GM19351 (cell line): ENCODE measurements around the gene DUOX2.
"Not testable (repeated sequence)": the region's sequence is repeated elsewhere in the genome, so short reads cannot be mapped to it uniquely, and the experiment has no call there.

Experiments
- ATAC-seq: cut with Tn5 transposase; IDR thresholded peaks from one replicate; pipeline ENCODE4 v1.9.1; 2021; ENCODE audit warnings: mild to moderate bottlenecking, moderate library complexity; ENCODE audit not compliant: unreplicated experiment

The DUOX2 gene

DNA sequence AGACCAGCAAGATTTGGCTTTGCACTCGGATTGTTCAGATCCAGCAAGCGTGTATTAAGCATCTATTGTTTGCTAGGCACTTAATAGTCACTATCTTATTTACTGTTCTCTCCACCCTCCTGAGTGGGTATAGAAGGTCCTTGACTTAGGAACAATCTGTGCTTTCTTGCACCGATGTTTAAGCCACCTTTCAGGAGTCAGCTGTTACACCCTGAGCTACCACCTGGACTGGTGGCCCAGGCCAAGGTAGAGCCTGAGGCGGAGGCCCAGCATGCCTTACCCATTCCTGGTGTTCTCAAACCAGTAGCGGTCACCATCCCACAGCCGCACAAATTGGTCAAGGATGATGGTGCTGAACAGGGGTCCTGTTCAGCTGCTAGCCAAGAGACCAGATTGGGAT is 25.8 kb upstream of the DUOX2 start:
- no peak for ATAC-seq

DNA sequence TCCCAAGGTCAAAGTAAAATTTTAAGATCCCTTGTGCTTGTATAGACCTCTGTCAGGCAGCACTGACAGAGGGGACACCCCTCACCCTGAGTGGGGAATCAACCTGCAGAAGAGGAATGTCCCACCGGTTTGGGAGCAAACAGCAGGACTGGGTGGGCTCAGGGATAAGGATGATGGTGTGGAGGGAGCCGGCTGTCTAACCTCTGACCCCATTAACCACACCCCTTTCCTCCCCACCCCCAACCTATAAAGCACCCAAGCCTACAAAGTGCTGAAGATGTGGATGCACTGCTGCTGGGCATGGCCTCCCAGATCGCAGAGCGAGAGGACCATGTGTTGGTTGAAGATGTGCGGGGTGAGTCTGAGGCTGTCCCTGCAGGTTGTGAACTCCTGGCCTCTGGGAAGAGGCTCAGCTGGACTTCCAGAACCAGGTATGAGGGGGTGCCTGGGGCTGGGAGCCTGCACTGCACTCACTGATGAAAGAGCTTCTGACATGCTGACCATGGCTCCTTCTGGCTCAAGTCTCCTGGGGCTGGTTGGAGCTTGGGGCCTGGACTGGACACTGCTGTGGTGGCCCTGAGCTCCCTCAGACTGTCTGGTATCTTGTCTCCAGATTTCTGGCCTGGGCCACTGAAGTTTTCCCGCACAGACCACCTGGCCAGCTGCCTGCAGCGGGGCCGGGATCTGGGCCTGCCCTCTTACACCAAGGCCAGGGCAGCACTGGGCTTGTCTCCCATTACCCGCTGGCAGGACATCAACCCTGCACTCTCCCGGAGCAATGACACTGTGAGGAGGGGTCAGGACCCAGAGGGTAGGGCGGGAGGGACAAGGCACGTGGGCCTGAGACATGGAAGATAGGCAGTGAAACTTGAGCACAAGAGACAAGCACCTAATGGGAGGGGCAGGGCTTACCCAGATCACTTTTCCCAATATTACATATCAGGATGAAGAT is 25.1 kb upstream of the DUOX2 start:
- no peak for ATAC-seq

DNA sequence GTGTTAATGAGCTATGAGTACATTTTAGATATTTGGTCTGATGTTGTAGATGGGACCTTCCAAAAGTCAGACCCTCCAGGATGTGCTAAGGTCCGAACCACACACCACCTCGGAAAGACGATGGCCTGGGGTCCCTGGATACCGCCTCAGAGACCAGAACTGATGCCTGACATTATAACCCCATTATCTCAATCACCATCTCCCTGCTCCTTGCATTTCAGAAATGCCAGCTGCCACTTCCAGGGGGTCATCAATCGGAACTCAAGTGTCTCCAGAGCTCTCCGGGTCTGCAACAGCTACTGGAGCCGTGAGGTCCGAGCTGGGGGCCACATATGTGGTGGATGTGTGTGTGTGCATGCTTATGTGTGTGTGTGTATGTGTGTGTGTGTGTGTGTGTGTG is 23.7 kb upstream of the DUOX2 start:
- ATAC-seq = no peak

DNA sequence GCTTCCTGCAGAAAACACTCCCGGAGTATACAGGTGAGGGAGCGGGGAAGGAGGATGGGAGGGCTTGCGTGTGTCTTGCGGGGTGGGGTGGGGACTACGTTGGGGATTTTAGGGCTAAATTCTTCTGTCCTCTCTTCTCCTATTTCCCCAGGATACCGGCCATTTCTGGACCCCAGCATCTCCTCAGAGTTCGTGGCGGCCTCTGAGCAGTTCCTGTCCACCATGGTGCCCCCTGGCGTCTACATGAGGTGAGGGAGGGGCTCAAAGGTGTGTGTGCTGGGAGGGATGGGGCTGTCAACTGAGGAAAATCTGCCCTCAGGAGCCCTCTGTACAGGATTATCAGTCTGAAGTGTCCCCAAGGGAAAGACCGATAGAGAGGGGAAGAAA is 22.4 kb upstream of the DUOX2 start:
- ATAC-seq = no peak

DNA sequence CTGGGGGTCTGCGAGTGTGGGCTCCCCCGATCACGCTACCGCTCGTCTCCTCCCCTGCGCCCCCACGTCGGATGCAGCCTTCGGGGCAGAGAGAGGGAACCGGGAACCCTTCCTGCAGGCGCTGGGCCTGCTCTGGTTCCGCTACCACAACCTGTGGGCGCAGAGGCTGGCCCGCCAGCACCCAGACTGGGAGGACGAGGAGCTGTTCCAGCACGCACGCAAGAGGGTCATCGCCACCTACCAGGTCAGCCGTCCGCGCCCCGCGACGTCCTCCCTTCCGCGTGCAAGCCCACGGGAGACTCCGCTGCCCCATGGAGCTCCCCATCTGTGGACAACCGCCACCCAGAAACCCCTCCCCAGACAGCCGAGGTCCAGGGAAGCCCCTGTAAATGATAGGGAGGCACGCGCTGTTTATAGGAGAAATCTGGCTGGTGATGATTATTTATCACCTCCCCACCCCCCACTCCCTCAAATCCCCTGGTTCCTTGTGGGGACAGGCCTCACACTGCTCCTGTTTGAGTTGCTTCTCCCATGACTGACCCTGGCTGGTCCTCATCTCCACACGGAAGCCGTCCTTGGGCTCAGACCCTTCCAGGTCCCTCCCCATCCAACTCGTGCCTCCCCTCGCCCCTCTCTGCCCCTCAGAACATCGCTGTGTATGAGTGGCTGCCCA is 21.9 kb upstream of the DUOX2 start:
- not testable (repeated sequence) for ATAC-seq

DNA sequence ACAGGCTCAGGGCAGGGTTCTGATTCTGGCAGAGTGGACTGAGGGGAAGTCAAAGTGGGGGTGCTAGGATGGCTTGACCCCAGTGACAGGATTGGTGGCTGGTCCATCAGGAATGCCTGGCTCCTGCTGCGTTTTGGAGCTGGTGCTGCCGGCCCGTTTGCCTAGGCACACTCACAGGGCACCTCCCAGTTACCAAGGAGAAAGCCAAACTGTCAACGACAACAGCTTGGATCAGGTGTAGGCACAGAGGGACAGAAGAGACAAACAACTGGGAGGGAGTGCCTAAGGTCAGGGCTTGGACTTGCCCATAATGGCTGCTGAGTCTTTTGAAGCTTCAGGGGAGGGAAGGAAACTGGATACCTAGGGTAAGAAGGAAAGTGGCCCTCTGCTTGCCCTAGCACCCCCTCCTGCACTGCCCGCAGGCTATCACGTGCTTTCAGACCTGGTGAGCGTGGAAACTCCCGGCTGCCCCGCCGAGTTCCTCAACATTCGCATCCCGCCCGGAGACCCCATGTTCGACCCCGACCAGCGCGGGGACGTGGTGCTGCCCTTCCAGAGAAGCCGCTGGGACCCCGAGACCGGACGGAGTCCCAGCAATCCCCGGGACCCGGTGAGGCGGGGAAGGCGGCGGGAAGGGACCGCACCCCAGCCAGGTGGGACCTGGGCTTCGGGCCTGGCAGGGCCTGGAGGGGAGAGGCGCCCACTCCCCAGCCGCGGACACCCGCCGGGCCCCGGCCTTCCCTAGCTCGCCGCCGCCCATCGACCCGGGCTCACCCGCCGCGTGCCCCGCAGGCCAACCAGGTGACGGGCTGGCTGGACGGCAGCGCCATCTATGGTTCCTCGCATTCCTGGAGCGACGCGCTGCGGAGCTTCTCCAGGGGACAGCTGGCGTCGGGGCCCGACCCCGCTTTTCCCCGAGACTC is 21.0 kb upstream of the DUOX2 start:
- ATAC-seq = no peak

DNA sequence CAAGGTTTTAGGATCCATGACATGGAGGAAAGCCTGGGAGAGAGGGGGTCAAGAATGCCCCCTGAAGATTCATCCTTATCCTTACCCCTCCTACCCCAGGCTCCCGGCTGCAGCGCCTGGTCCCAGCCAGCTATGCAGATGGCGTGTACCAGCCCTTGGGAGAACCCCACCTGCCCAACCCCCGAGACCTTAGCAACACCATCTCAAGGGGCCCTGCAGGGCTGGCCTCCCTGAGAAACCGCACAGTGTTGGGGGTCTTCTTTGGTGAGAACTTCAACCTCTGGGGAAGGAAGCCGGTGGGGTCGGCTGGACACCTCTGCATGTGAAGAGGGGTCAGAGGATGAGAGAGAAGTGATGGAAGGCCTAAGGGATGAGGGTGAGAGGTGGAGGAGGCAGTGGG is 20.1 kb upstream of the DUOX2 start:
- no peak for ATAC-seq

DNA sequence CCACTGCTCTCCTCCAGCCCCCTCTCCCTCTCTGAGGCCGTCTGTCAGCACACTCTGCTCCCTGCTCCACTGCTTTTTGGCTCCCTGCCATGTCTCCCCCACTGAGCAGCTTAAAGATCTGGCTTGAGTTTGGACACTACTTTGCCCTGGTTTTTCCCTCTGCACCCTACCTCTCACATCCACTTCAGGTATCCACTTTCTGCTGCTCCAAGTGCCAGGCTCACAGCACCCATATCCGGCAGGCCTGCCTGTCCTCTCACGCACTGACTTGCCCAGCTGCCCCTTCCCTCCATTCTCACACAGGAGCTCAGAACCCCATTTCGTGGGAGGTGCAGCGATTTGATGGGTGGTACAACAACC is 19.6 kb upstream of the DUOX2 start:
- no peak for ATAC-seq

DNA sequence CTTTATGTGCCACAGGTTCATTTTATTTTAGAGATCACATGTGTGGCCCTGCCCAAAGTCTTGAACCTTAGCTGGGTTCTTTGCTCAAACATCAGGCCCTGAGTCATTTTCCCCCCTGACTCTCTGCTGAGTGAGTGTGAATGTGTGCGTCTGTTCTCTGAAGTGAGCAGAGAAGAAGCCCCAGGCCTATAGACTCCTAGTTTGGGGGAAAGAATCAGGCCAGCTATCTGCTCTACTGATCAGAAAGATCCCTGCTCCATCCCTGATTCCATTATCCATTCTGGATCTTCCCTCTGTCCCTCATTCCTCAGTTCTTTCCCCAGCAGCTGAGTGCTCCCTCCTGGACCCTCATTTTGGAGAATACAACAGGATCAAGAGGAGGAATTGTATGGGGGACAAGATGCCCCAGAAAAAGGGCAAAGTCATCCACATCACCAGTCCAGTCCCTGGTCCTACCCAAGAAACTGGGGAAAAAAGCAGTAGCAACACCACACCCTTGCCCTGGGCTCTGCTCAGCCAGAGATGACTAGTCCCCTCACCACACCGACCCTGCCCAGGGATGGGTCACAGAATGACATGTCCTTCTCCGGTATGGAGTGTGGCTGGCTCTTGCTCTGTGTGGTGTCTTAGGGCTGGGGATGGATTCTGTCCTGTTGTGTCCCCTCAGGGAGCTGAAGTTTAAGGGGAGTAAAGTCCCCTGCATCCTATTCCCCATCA is 19.0 kb upstream of the DUOX2 start:
- no peak for ATAC-seq

DNA sequence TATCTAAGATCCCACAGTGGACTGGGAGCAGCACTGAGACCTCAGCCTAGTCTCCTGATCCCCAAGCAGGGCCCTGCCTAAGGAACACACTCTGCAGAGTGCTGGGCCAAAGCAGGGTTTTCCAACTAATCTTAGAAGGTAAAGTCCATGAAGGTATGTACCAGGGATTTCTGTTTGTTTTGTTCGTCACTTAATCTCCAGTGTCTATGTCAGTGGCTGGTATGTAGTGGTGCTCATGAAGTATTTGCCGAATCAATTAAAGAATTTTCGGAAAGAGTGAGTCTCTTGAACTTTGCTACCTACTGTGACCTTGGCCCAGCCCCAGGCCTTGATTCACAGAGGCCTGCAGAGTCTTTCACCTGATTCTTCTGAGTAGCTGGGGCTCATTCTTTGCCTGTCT is 17.5 kb upstream of the DUOX2 start:
- no peak for ATAC-seq

DNA sequence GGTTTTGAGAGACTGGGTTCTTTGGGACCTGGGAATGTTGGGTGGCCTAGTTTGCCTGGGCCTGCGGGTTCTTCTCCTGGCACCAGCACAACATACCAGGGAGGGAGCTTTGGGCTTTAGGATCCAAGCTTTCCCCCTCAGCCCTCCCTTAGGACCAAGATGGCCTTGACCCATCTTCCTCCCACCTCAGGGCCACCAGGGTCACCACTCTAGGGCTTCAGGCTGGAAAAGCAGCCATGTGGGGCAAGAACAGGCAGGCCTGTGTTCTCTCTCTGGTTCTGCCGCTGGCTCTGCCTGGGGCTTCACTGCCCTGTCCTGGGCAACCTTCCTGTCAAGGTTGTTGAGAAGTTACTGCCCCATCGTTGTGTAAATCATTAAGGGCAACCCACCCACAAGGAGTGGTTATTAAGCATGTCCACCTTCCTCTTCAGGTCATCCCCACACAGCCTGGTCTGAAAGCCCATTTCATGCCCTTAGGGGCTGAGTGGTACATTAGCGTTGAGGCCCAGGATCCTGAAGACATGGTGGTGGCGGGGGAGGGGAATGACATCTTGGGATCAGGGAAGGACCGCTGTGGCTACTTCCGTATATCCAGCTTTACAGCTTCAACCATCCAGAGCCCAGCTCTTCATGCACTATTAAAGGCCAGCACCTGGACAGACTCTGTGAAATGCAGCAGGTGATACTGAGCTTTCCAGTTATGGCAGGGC is 16.5 kb upstream of the DUOX2 start:
- no peak for ATAC-seq

DNA sequence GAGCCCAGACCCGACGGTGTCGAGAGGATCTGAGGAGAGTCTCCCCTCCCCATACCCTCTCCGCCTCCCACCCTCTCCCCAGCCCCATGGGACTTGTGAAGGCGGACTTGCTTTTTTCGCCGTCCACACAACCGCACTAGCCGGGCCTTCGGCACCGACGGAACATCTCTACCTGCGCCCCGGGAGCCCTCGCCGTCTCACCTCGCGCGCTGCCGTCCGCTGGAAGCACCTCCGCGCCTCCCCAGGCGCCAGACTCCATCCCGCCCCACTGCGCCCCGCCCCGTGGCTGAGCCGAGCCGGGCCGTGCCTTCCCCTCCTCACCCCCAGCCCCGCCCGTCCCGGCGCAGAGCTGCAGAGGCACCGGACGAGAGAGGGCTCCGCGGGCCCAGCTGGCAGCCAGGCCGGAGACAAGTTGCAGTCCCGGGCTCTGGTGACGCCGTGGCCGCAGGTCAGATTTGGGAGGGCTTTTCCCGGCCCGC is 15.7 kb upstream of the DUOX2 start, which contains the start of the genes DUOX1 and DUOXA1:
Gene DUOX1, plus strand, starts transcription at position 344 of the 479 bp plus-strand sequence. CDS start 1,973 bp downstream, outside the sequence.
Gene DUOXA1, minus strand, starts transcription at position 229 of the 479 bp plus-strand sequence. CDS start 6,865 bp downstream, outside the sequence.
- ATAC-seq = no peak

DNA sequence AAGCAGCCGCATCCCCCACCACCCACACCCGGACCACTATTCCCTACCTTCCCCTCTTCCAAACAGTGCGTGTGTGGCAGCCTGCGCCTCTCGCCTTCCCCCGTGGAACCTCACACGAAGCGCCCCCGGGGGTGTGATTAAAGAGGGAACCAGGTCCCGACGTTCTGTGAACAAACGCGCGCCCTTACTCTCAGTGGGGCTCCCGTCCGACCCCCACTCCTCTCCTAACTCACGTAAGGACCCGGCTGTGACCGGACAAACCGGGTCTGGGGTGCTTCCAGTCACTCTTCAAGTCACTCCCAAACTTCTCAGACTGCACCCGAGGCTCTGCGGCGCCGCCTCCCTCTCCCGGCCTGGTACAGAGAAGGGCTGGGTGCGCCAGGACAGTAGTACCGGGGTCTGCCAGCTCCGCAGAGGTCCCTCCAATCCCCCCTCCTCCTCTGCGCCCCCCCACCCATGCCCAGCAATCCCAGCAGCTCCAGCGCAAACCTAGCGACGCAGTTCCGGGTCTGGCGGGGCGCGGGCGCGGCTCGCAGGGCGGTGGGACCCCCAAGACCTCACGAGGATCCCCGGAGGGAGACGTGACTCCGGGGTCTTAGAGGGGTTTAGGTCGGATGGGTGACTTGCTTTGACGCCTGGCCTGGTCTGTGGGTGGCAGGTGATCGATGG is 15.1 kb upstream of the DUOX2 start:
- no peak for ATAC-seq

DNA sequence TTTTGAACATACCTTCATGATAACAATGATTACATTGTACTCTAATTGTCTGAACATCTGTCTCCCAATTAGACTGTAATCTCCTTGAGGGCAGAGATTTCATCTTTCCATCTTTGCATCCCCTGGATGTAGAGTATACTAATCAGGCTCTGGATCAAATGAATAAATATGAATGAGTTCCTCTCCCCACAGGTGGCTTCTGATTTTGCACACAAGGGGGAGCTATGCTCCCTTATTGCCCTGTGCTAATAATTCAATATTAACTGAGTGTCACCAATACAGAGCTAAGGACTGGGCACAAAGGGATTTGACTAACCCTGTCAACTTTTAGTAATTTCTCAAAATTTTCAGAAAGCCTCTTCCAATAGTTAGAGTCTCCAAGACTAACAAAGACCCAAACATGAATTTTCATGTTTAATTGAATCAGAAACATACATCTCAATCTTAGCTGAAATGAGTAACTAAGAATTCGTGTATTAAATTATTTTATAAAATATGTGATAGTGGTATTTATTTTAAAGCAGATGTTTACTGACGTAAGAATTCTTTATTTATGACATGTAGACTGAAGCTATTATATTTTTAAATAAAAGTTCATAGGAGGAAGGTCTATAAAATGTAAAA is 12.7 kb upstream of the DUOX2 start:
- ATAC-seq = no peak

DNA sequence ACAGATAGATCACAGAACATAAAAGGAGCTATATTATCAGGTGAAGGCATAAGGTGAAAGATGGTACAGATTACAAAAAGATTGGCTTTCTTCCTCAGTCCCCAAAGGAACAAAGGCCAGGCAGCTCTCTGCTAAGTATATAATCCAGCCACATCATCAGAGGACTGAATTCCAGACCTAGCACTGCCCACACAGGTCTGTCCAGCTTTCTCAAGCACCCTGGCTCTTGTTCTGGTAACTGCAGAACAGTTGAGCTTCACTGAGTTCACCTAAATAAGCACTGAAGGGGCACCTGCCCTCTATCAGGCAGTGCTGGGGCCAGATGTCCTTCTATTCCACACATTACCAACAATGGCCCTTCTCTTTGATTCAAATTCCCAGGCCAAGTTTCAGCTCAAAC is 9.4 kb upstream of the DUOX2 start:
- ATAC-seq = no peak

DNA sequence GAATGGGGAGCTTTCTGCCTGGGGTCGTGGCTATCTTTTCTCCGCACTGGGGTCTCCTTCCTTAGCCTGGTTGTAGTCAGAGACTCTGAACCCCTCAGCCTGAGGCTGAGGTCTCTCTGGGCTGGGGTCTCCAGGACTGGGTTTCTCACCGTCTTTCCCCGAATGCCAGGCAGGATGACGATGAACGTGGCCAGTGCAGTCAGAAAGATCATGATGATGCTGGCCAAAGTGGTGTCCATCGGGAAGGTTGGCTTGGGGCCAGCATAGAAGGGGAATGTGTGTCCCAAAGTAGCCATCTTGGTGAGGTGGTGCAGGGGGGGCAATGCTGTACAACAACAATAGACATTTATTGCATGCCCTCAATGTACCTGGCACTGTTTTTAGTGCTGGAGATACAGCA is 8.7 kb upstream of the DUOX2 start:
- ATAC-seq = no peak

DNA sequence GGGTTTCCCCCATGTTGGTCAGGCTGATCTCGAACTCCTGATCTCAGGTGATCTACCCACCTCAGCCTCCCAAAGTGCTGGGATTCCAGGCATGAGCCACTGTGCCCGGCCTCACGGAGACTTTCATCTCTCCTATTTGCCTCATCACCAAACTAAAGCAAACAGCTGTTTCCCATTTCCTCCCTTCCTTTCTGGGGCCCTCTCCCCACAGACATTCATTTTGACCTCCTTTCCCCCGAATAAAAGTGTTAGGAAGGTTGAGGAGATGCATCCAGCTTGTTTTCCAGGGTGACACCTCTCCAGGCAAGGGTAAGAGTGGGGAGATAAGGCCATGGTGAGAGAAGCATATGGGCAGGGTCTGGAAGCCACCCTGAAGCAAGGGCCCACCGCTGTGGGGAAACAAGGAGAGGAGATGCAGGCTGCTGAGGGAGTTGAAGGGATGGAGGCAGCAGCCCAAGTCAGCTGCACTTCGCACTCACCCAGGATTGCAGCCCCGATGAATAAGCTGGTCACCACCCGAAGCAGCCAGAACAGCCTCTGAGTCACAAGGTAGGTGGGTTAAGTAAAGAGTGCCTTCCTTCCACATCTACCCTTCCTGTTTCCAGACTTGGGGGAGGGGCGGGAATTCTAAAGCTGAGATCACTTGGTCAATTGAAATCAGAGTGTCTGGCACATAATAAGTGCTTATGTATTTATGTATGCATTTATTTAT is 7.9 kb upstream of the DUOX2 start:
- ATAC-seq = no peak

DNA sequence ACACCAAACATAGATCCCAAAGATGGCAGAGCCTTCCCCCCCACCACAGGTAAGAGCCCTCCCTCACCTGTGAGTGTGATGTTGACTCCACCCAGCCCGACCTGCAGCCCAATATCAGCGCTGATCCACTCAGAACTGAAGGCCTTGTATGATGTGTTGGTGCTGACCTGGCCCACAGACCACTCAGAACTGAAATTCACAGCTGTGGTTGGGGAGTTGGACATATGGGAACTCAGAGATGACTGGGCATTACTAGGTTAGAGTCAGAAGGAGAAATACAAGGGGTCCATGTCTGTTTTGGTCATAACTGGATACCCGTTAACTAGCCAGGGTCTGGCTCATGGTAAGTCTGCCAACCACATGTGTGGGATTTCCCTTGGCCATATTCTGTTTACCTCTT is 7.0 kb upstream of the DUOX2 start:
- no peak for ATAC-seq
